HG03103 (cell line): Measurements from ENCODE around the gene SORCS1.

ENCODE experiments used
- ATAC-seq: cut with Tn5 transposase; IDR thresholded peaks from one replicate; pipeline ENCODE4 v1.9.1; 2021; ENCODE audit warnings: low read depth; ENCODE audit not compliant: unreplicated experiment

SORCS1 gene

DNA sequence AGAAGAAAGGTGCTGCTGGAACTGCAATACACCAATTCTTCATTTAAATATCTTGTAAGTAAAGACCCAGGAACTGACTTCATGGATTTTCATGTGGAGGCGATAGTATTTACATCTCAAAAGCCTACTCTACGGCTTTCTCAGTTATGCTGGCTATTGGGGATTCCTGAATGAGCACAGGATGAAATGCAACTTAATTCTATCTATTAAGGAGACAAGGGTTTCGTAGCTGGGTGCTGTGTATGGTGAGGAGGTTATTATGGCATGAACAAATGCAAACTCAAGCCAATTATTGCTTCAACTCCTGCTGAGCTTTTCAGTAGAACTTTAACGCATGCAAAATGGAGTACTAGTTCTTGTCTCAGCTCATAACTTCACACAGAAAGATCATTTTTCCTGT lies 251.2 kb downstream of the SORCS1 start:
- ATAC-seq, result no peak

GRCh38 chr10:106911096-106911495 lies 253.4 kb downstream of the SORCS1 start:
- ATAC-seq, result no peak

DNA sequence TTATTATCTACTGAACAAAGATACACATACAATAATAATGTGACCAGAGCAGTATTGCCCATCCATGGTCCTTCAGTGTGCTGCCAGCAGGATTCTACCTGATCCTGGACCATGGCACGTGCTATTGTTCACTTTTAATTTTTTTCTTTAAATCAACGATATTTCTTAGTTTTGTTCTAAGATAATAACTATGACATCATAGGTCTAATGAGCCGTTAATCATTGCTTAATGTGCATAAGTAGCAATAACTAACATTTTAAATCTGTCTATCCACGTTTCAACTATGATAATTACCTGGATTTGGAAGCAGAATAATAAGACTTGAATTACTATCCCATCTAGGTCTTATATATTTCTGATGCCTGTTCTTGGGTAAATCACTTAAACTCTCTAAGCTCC lies 253.8 kb downstream of the SORCS1 start:
- no peak for ATAC-seq

- no peak for ATAC-seq
These were observed 256.3 kb downstream of the SORCS1 start for GRCh38 chr10:106908225-106908624.

DNA sequence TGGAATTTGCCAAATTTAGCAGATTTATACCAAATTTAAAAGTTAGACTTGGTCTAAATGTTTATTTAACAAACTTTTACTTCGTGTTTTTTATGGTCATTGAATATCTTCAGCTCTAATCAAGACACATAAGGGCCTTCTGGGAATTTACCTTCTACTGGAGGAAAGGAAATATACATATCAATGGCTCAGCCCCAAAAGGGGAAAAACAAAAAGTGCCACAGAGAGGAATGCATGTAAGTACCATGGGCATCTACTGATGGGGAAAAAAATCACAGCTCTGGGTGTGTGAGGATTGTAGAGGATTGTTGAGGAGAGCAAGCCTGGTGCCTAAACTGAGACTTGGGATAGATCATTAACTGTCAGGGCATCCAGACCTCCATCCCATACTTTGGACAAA lies 260.3 kb downstream of the SORCS1 start:
- ATAC-seq, result no peak

- ATAC-seq, result no peak
These were observed 261.3 kb downstream of the SORCS1 start for GRCh38 chr10:106903180-106903579.

GRCh38 chr10:106900016-106900652 lies 264.4 kb downstream of the SORCS1 start:
- ATAC-seq, result no peak

DNA sequence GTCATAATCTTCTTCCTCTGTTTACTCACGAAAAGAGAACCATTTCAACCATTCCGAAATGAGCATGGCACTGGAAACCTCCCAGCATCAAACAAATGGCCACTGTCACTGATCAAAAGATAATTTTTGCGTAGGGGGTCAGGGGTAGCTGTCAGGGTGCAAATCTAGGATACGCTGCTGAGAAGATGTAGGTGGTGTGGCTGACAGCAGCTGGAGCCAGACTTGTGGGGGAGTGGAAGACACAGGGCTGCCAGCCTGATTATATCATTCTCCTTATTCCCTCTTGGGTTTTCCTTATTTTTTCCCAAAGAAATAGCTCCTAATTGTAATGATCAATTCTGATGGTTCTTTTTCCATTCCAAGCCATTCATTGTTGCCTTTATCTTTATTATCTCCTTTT lies 266.1 kb downstream of the SORCS1 start:
- ATAC-seq, result no peak

DNA sequence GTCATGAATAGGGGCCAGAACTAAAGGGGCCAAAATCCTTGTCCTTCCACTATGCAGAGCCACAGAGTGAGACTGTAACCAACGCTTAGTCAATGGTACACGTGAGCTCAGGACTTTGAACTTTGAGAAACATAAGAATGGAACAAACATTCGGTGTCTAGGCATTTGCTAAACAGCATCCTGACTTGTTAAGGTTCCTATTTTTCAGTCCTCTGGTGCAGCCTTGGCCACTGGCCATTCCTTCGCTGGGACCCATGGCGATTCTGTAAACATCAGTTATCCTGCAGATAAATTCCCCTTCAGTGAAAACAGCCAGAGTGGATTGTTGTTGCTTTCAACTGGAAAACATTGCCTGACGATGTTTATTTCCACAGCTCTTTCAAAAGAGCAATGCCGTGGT lies 266.8 kb downstream of the SORCS1 start:
- no peak for ATAC-seq

DNA sequence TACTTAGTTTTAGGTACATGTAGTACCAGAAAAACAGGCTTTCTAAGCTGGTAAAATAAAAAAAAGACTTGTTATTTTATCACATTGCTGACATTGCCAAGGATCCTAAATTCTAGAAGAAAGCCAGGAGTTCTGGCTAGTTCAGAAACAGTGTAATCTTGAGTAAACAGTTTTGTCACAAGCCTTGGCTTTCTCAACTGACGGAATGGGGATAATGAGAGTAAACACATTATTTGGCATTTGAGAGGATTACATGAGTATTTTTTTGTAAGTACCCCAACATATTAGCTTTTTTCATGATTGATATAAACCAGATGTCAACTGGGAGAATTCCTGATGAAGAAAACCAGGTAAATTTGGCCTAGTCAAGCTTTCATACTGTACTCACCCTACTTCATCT lies 269.8 kb downstream of the SORCS1 start:
- no peak for ATAC-seq

DNA sequence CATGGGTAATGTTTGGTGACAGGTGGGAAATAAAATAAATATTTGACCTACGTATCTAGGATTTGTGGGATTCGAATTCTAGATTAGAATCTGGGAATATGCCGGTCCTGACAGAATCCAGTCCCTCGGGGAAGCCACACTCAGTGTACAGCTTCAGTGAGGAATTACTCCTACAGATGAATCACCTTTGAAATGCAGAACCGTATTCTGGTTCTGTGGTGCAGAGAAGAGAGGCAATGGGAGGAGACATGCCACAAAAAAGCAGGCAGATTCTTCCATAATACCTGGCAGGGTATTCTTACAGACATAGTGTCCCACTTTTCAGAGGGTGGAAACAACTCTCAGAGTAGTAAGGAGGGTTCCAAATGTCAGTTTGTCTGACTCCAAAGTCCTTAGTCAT lies 286.9 kb downstream of the SORCS1 start:
- no peak for ATAC-seq

DNA sequence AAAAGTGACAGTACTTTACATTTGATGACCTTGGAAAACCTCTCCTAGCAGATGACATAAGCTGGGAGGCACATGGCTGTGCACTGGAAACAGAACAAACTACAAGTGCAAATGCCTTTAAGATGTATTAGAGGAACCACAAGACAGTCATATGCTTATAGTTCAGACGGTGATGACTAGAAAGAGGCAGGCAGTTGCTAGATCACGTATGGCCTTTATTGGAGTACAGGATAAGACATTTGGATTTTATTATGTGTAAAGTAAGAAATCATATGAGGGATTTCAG lies 290.0 kb downstream of the SORCS1 start:
- no peak for ATAC-seq

GRCh38 chr10:106873770-106874603 lies 290.5 kb downstream of the SORCS1 start:
- ATAC-seq, result no peak

DNA sequence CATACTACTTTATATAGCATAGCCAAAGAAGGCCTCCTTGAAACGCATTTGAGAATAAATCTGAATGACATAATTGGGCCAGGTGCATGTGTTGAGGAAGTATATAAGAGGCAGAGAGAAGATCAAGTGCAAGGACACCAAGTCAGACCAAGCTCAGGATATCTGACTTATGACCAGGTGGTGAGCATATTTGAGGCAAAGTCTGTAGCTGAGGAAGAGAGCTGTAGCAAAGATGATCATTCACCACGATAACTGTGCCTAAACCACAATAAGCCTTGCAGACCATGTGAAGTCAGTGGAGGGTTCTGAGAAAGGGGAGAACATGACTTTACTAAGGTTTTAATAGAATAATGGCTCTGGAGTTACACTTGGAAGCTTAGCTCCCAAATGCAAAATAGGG lies 292.3 kb downstream of the SORCS1 start:
- no peak for ATAC-seq

GRCh38 chr10:106866244-106866845 lies 298.2 kb downstream of the SORCS1 start:
- no peak for ATAC-seq

GRCh38 chr10:106864031-106864430 lies 300.5 kb downstream of the SORCS1 start:
- no peak for ATAC-seq

- ATAC-seq, result no peak
These were observed 301.0 kb downstream of the SORCS1 start for GRCh38 chr10:106863549-106863948.

- ATAC-seq, result no peak
These were observed 304.4 kb downstream of the SORCS1 start for GRCh38 chr10:106859892-106860652.

- ATAC-seq, result no peak
These were observed 306.8 kb downstream of the SORCS1 start for GRCh38 chr10:106857728-106858127.

GRCh38 chr10:106857213-106857612 lies 307.3 kb downstream of the SORCS1 start:
- no peak for ATAC-seq

- ATAC-seq, result peak; percentile 89
These were observed 327.4 kb downstream of the SORCS1 start for GRCh38 chr10:106836933-106837663.
